Measurements from ENCODE around the gene AGMAT.

Gene AGMAT

DNA sequence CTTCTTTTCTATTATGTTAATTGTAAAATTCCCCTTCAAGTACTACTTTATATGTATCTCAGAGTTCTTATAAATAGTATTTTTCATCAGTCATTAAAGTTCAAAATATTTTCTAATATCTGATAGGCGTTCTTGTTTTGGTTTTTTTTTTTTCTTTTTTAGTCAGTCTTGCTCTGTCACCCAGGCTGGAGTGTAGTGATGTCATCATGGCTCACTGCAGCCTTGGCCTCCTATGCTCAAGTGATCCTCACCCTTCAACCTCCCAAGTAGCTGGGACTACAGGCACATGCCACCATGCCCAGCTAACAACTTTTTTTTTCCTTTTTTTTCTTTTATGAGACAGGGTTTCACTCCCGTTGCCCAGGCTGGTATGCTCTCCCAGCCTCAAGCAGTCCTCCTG, 27.3 kb downstream of the AGMAT start:
- Histone ChIP-seq H3K4me3 (ENCODE audit: low read depth, low read length) (no peak overlapping the region), H3K9me3 (ENCODE audit: severe bottlenecking) (no peaks in the 10 kb centered on the region), H3K36me3 (peaks cover 8% of the 10 kb centered on the region), H3K27me3 (ENCODE audit: insufficient read depth, low read depth, severe bottlenecking) (no peaks in the 10 kb centered on the region), H3K27ac (no peak overlapping the region)
- DNase-seq, result no peak
- no peak for TF ChIP-seq CTCF (IDR thresholded peaks at IDR 0.05; ENCODE audit: low read depth, low read length)

GRCh38 chr1:15557008-15557407, 27.8 kb downstream of the AGMAT start:
- DNase-seq, result no peak
- H3K27me3 ChIP-seq (ENCODE audit: insufficient read depth, low read depth, severe bottlenecking), result no peaks in the 10 kb centered on the region
- no peak for TF ChIP-seq CTCF (IDR thresholded peaks at IDR 0.05; ENCODE audit: low read depth, low read length)
- H3K9me3 ChIP-seq (ENCODE audit: severe bottlenecking), result no peaks in the 10 kb centered on the region
- no peak overlapping the region for H3K4me3 ChIP-seq (ENCODE audit: low read depth, low read length)
- peaks cover 6% of the 10 kb centered on the region for H3K36me3 ChIP-seq
- no peak overlapping the region for H3K27ac ChIP-seq

DNA sequence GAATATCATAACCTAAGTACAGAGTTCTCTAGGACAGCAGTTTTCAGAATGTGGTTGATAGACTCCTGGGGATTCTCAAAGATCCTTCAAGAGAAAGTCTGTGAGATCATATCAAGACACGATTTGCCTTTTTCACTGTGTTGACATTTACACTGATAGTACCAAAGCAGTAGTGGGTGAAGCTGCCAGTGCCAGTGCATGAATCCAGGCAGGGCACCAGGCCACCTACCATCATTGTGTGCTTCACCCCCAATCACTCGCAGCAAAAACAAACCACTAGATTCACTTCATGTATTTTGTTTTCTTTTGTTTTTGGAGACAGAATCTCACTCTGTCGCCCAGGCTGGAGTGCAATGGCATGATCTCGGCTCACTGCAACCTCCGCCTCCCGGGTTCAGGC, 34.3 kb downstream of the AGMAT start:
- TF ChIP-seq CTCF (IDR thresholded peaks at IDR 0.05; ENCODE audit: low read depth, low read length), result no peak
- Histone ChIP-seq H3K27ac (no peak overlapping the region), H3K27me3 (ENCODE audit: insufficient read depth, low read depth, severe bottlenecking) (no peaks in the 10 kb centered on the region), H3K4me3 (ENCODE audit: low read depth, low read length) (no peak overlapping the region), H3K36me3 (peaks cover 20% of the 10 kb centered on the region), H3K9me3 (ENCODE audit: severe bottlenecking) (no peaks in the 10 kb centered on the region)
- DNase-seq, result no peak

- Histone ChIP-seq H3K4me3 (ENCODE audit: low read depth, low read length) (no peak overlapping the region), H3K36me3 (peaks cover 44% of the 10 kb centered on the region), H3K27ac (no peak overlapping the region), H3K27me3 (ENCODE audit: insufficient read depth, low read depth, severe bottlenecking) (no peaks in the 10 kb centered on the region), H3K9me3 (ENCODE audit: severe bottlenecking) (no peaks in the 10 kb centered on the region)
- DNase-seq, result no peak
- TF ChIP-seq CTCF (IDR thresholded peaks at IDR 0.05; ENCODE audit: low read depth, low read length), result no peak
Observed at GRCh38 chr1:15546641-15547040, 38.2 kb downstream of the AGMAT start.

DNA sequence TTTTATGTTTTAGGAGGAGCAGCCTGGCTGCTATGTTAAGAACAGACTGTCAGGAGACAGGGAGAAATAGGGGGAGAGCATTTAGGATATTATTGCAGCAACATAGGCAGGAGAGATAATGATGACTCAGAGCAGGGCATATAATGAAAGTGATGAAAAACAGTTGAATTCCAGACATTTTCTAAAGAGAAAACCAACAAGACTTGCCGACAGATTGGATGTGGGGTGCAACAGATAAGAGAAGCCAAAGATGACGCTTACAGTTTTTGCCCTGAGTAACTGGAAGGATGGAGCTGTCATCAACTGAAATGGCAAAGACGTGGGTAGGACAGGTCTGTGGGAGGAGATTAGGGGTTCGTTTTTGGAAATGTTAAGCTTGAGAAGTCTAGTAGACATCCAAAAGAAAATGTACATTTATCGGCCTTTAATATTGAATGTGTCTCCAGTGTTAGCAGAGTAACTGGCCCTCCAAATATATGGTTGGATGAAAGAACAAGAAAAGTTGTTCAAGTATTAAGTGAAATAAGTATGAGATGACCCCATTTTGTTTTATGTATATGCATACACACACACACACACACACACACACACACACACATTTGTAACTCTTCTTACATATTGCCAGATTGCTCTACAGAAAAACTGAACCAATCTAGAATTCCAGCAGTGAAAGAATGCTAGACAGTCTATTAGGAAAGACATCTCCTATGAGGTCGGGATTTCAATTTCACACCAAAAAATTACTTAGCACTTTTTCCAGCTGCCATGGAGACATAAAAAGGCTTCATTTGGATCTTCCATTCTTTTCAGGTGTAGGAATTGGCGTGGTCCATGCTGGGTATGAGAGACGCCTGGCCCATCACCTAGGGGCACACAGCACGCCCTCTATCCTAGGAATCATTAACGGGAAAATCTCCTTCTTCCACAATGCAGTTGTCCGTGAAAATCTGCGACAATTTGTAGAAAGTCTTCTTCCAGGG, 41.0 kb downstream of the AGMAT start:
- DNase-seq, result no peak
- TF ChIP-seq CTCF (IDR thresholded peaks at IDR 0.05; ENCODE audit: low read depth, low read length), result no peak
- H3K27ac ChIP-seq, result no peak overlapping the region
- peaks cover 53% of the 10 kb centered on the region for H3K36me3 ChIP-seq
- no peaks in the 10 kb centered on the region for H3K9me3 ChIP-seq (ENCODE audit: severe bottlenecking)
- no peak overlapping the region for H3K4me3 ChIP-seq (ENCODE audit: low read depth, low read length)
- H3K27me3 ChIP-seq (ENCODE audit: insufficient read depth, low read depth, severe bottlenecking), result no peaks in the 10 kb centered on the region

Data from WERI-Rb-1 (cell line).